Esophagus muscularis mucosa (tissue), 4 donors: ENCODE data around the gene FAM110D. TPM values are rescaled to one million over a fixed set of nuclear protein-coding genes. Genes with fewer than 3 reads are reported as not detected.

ENCODE experiments used
- DNase-seq: peaks from one replicate; pipeline ENCODE4 v3.0.0-alpha.2; 2017; ENCODE audit errors: extremely low spot score
- H3K27ac ChIP-seq, 4 donors: fragments of 200-600 bp; sonication (generic); replicated peaks in 1 of 4; 1 replicate in 3 of 4; 2 replicates in 1 of 4; pipeline ENCODE4 v1.5.1; 2016 to 2019; ENCODE audit warnings: mild to moderate bottlenecking in 1 of 4
- H3K27me3 ChIP-seq, 4 donors: fragments of 200-600 bp; sonication (generic); one replicate each; pipeline versions ENCODE4 v1.5.1 to v1.6.0; 2016 to 2019
- H3K36me3 ChIP-seq, 4 donors: fragments of 200-600 bp; sonication (generic); one replicate each; pipeline ENCODE4 v1.5.1; 2016 to 2019
- H3K4me1 ChIP-seq, 4 donors: fragments of 200-600 bp; sonication (generic); one replicate each; pipeline ENCODE4 v1.5.1; 2016 to 2019
- H3K4me3 ChIP-seq, 4 donors: fragments of 200-600 bp; sonication (generic); 1 replicate in 2 of 4; 2 replicates in 2 of 4; pipeline ENCODE4 v1.5.1; 2016 to 2019; ENCODE audit warnings: mild to moderate bottlenecking in 4 of 4, moderate library complexity in 1 of 4
- H3K9me3 ChIP-seq, 4 donors: fragments of 200-600 bp; sonication (generic); 1 replicate in 3 of 4; 2 replicates in 1 of 4; pipeline ENCODE4 v1.5.1; 2016 to 2019
- CTCF ChIP-seq, 3 experiments: fragments of 200-600 bp in 2 of 3; fragments of 450-650 bp in 1 of 3; sonication (generic) in 2 of 3; IDR thresholded peaks; one replicate each; pipeline ENCODE4 v1.5.1; 2017 to 2019; ENCODE audit warnings: antibody characterized with exemption in 3 of 3, mild to moderate bottlenecking in 2 of 3, moderate library complexity in 1 of 3
- EP300 ChIP-seq: sonication (generic); formaldehyde crosslinking; IDR thresholded peaks from one replicate; pipeline ENCODE4 v1.6.1; 2017; ENCODE audit warnings: antibody characterized with exemption
- POLR2A ChIP-seq: fragments of 450-650 bp; IDR thresholded peaks from one replicate; pipeline ENCODE4 v1.6.1; 2017; ENCODE audit warnings: antibody characterized with exemption, moderate library complexity, mild to moderate bottlenecking, low read depth
- POLR2AphosphoS5 ChIP-seq, 2 donors: sonication (generic); formaldehyde crosslinking; IDR thresholded peaks; one replicate each; pipeline ENCODE4 v1.6.1; 2017; ENCODE audit warnings: antibody characterized with exemption in 2 of 2
- WGBS: methylation state at CpG from one replicate; pipeline ENCODE4 v1.1.5; 2018; 5-methylcytosine and 5-hydroxymethylcytosine counted together
- intact Hi-C: fragments of 100-400 bp; cut with DNase I; formaldehyde crosslinking; loops from one replicate; pipeline ENCODE4 v1.15.1; 2023
- total RNA-seq, 4 donors: library from RNA; depleted of rRNA; stranded (reverse); fragments of >200 nt; gene quantifications; one replicate each; pipeline versions ENCODE4 v1.1.0 to v1.2.1, GENCODE V29; 2016

The FAM110D gene
- total RNA-seq, 4 donors from 2014 or later: 2.9 to 17.9 (median 11.6) TPM

GRCh38 chr1:26210147-26210870 lies 51.4 kb downstream of the FAM110D start:
- intact Hi-C loops: no loop called here
- Histone ChIP-seq H3K4me3 (no peak overlapping the region), H3K27ac (no peak overlapping the region), H3K4me1 (no peaks in the 10 kb centered on the region), H3K36me3 (no peaks in the 10 kb centered on the region), H3K27me3 (no peaks in the 10 kb centered on the region), H3K9me3 (no peaks in the 10 kb centered on the region)
- WGBS: 73% methylated on average over 5 of the region's 5 CpGs
- TF ChIP-seq EP300 (no peak), POLR2A (no peak), POLR2AphosphoS5 (IDR thresholded peaks at IDR 0.05) (no peak), CTCF (IDR thresholded peaks at IDR 0.05) (no peak)
- no peak for DNase-seq

- intact Hi-C loops: no loop called here
- Histone ChIP-seq H3K27me3 (peaks cover 0 to under 1% (median 0%) of the 10 kb centered on the region in 4 donors), H3K36me3 (no peaks in the 10 kb centered on the region), H3K9me3 (no peaks in the 10 kb centered on the region), H3K4me3 (no peak overlapping the region), H3K27ac (no peak overlapping the region), H3K4me1 (no peaks in the 10 kb centered on the region)
- DNase-seq: no peak
- TF ChIP-seq POLR2A: no peak
- TF ChIP-seq POLR2AphosphoS5 (IDR thresholded peaks at IDR 0.05): no peak
- no peak for TF ChIP-seq EP300
- no peak for TF ChIP-seq CTCF (IDR thresholded peaks at IDR 0.05)
- 90% methylated on average over 5 of the region's 5 CpGs for WGBS
These were observed 53.8 kb downstream of the FAM110D start for GRCh38 chr1:26212726-26213125.

- H3K9me3 ChIP-seq: no peaks in the 10 kb centered on the region
- no peaks in the 10 kb centered on the region for H3K36me3 ChIP-seq
- intact Hi-C loops: no loop called here
- 82% methylated on average over 6 of the region's 6 CpGs for WGBS
- TF ChIP-seq POLR2AphosphoS5 (IDR thresholded peaks at IDR 0.05) (no peak), EP300 (no peak), CTCF (IDR thresholded peaks at IDR 0.05) (no peak), POLR2A (no peak)
- H3K4me1 ChIP-seq: no peaks in the 10 kb centered on the region
- H3K4me3 ChIP-seq: no peak overlapping the region
- DNase-seq: no peak
- no peak overlapping the region for H3K27ac ChIP-seq
- H3K27me3 ChIP-seq: peaks cover 0 to 7% (median 0%) of the 10 kb centered on the region in 4 donors
These were observed 54.5 kb downstream of the FAM110D start for GRCh38 chr1:26213335-26213905.

Other genes with a start within 250 kb of the FAM110D start
- 1 to 10 TPM; 6.1 to 10.0 (median 9.2) TPM for gene PAFAH2, start 161.0 kb upstream of the FAM110D start, total RNA-seq
- 1 to 10 TPM in 1 of 4 donors, under 1 TPM in 2, not detected in 1; 0.33 to 2.1 (median 0.97) TPM for gene EXTL1, start 137.3 kb upstream of the FAM110D start, total RNA-seq
- under 1 TPM in 1 of 4 donors, not detected in 3; 0.17 TPM for gene SLC30A2, start 113.0 kb upstream of the FAM110D start, total RNA-seq
- gene TRIM63, start 91.4 kb upstream of the FAM110D start, total RNA-seq: 1 to 10 TPM in 2 of 4 donors, under 1 TPM in 1, not detected in 1; 0.42 to 4.1 (median 2.1) TPM
- 1 to 10 TPM; 5.1 to 6.4 (median 5.7) TPM for gene PDIK1L, start 47.3 kb upstream of the FAM110D start, total RNA-seq
- not detected for gene C1orf232, start 9.9 kb downstream of the FAM110D start, total RNA-seq
- gene ZNF593, start 10.8 kb downstream of the FAM110D start, total RNA-seq: 10 to 100 TPM; 10.4 to 41.6 (median 22.5) TPM
- gene ZNF593OS, start 12.8 kb downstream of the FAM110D start, total RNA-seq: not detected
- 1 to 10 TPM; 1.4 to 2.6 (median 1.9) TPM for gene CNKSR1, start 18.4 kb downstream of the FAM110D start, total RNA-seq
- gene CATSPER4, start 31.5 kb downstream of the FAM110D start, total RNA-seq: not detected
- gene CEP85, start 75.1 kb downstream of the FAM110D start, total RNA-seq: 1 to 10 TPM; 3.0 to 6.3 (median 4.8) TPM
- gene SH3BGRL3, start 121.0 kb downstream of the FAM110D start, total RNA-seq: 10 to 100 TPM; 52.7 to 81.7 (median 59.8) TPM
- 10 to 100 TPM in 2 of 4 donors, 1 to 10 TPM in 2; 7.1 to 13.3 (median 10.1) TPM for gene UBXN11, start 147.6 kb downstream of the FAM110D start, total RNA-seq
- 10 to 100 TPM in 1 of 4 donors, 1 to 10 TPM in 2, not detected in 1; 3.8 to 14.0 (median 7.1) TPM for gene CD52, start 158.9 kb downstream of the FAM110D start, total RNA-seq
- under 1 TPM in 2 of 4 donors, not detected in 2; 0.42 to 0.86 TPM for gene CRYBG2, start 195.1 kb downstream of the FAM110D start, total RNA-seq
- gene ZNF683, start 213.7 kb downstream of the FAM110D start, total RNA-seq: not detected